ENCODE measurements around the gene RAB4B.

The RAB4B gene

DNA sequence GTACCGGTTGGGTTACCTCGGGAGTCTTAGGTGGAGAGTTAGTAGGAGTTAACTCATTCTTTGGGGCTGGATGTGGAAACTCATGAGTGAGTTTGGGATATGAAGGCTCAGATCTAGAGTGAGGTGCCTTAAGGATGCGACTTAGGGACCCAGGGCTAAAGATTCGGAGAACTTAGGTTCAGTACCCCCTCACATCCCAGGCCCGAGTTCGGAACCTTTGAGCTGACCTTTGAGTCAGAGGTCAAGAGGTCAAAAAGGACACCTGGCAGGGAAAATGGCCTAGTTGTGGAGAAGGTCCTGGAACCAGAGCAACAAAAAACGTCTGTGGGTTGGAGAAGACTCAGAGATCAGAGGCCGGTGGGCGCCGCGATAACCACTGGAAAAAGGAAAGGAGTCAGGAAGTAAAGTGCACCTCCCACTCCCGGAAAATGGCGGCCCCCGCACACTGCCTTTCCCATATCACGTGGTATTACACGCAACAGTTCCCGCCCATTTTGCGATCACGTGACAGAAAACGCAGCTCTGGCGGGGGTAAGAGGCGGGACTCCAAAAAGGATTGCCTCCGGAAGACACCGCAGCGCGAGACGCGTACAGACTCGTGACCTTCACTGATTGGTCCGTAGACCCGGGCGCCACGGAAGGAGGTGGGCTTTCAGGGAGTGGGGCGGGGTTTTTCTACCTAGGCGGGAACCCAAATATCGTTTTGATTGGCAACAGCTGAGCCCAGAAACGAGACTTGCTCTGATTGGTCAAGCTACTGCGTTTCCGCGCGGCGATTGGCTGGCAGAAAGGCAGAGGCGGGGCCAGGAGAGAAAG is 27.8 kb upstream of the RAB4B start, which contains the start of gene ACTMAP:
TSS of gene ACTMAP (minus strand) at position 420 of the 816 bp plus-strand sequence. CDS start 674 bp downstream, outside the sequence.
- no peaks in the 10 kb centered on the region for H3K27me3 Mint-ChIP-seq (ENCODE audit: low read depth)
- TF ChIP-seq, protein P1, sequence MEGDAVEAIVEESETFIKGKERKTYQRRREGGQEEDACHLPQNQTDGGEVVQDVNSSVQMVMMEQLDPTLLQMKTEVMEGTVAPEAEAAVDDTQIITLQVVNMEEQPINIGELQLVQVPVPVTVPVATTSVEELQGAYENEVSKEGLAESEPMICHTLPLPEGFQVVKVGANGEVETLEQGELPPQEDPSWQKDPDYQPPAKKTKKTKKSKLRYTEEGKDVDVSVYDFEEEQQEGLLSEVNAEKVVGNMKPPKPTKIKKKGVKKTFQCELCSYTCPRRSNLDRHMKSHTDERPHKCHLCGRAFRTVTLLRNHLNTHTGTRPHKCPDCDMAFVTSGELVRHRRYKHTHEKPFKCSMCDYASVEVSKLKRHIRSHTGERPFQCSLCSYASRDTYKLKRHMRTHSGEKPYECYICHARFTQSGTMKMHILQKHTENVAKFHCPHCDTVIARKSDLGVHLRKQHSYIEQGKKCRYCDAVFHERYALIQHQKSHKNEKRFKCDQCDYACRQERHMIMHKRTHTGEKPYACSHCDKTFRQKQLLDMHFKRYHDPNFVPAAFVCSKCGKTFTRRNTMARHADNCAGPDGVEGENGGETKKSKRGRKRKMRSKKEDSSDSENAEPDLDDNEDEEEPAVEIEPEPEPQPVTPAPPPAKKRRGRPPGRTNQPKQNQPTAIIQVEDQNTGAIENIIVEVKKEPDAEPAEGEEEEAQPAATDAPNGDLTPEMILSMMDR (IDR thresholded peaks at IDR 0.05; ENCODE audit: unreplicated experiment in 3 of 3), result no peak
- no peaks in the 10 kb centered on the region for H3K9me3 Mint-ChIP-seq
- peak within 1 kb of the TSS; percentile 90 to 98 (median 97) for H3K27ac Mint-ChIP-seq
- peaks cover 14% of the 10 kb centered on the region for H3K36me3 Mint-ChIP-seq (ENCODE audit: low read depth)
- peak within 1 kb of the TSS; percentile 95 to 99 (median 95) for H3K4me3 Mint-ChIP-seq
- H3K4me1 Mint-ChIP-seq, result peaks cover 31% of the 10 kb centered on the region

DNA sequence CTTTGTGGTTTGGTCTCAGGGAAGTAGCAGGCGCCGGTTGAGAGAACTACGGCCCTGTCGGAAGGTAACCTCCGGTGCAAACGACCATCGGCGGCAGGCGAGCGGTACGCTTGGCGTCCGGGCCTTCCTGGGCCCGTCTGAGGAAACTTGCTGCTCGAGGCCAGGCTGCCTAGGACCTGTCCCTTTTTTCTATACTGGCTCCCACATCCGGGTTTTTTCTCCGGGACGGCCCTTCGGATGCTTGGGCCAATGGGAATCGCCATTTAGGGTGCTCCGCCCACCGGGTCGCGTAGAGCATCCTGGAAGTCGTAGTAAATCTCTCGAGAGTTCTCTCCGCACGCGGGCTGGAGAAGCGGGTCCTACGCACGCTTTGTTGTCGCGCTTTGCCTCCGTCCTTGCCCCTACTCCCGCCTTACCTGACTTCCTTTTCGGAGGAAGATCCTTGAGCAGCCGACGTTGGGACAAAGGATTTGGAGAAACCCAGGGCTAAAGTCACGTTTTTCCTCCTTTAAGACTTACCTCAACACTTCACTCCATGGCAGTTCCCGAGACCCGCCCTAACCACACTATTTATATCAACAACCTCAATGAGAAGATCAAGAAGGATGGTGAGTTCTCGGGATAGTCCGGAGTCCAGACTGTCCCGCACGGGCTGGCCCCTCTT is 27.0 kb upstream of the RAB4B start, which contains the start of gene SNRPA:
TSS of gene SNRPA (plus strand) at position 330 of the 664 bp plus-strand sequence. CDS start at position 536, 206 bp downstream.
- Mint-ChIP-seq H3K27me3 (ENCODE audit: low read depth) (no peaks in the 10 kb centered on the region), H3K9me3 (no peaks in the 10 kb centered on the region), H3K36me3 (ENCODE audit: low read depth) (peaks cover 19% of the 10 kb centered on the region), H3K27ac (peak within 1 kb of the TSS; percentile 90 to 98 (median 97)), H3K4me3 (peak within 1 kb of the TSS; percentile 95 to 99 (median 95)), H3K4me1 (peaks cover 31% of the 10 kb centered on the region)
- TF ChIP-seq, protein P1 (IDR thresholded peaks at IDR 0.05; ENCODE audit: unreplicated experiment in 3 of 3), result no peak

DNA sequence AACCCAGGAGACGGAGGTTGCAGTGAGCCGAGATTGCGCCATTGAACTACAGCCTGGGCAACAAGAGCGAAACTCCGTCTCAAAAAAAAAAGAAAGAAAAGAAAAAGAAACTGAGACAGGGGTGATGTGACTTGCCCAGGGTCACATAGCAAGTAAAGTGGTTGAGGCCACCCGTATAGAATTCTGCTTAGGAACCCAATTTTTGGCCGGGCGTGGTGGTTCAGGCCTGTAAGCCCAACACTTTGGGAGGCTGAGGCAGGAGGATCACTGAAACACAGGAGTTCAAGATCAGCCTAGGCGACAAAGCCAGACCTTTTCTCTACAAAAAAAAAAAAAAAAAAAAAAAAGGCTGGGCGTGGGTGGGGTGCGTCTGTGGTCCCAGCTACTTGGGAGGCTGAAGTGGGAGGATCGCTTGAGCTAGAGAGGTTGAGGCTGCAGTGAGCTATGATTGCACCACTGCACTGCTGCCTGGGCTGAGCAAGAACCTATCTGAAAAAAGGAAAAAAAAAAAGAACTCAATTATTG is 25.7 kb upstream of the RAB4B start:
- H3K4me1 Mint-ChIP-seq, result peaks cover 31% of the 10 kb centered on the region
- peak overlapping the region; percentile 95 to 99 (median 95) for H3K4me3 Mint-ChIP-seq
- peaks cover 29% of the 10 kb centered on the region for H3K36me3 Mint-ChIP-seq (ENCODE audit: low read depth)
- H3K27me3 Mint-ChIP-seq (ENCODE audit: low read depth), result no peaks in the 10 kb centered on the region
- peak overlapping the region in 2 of 3 experiments; percentile 79 to 98 for H3K27ac Mint-ChIP-seq
- H3K9me3 Mint-ChIP-seq, result no peaks in the 10 kb centered on the region
- TF ChIP-seq, protein P1 (IDR thresholded peaks at IDR 0.05; ENCODE audit: unreplicated experiment in 3 of 3), result no peak

DNA sequence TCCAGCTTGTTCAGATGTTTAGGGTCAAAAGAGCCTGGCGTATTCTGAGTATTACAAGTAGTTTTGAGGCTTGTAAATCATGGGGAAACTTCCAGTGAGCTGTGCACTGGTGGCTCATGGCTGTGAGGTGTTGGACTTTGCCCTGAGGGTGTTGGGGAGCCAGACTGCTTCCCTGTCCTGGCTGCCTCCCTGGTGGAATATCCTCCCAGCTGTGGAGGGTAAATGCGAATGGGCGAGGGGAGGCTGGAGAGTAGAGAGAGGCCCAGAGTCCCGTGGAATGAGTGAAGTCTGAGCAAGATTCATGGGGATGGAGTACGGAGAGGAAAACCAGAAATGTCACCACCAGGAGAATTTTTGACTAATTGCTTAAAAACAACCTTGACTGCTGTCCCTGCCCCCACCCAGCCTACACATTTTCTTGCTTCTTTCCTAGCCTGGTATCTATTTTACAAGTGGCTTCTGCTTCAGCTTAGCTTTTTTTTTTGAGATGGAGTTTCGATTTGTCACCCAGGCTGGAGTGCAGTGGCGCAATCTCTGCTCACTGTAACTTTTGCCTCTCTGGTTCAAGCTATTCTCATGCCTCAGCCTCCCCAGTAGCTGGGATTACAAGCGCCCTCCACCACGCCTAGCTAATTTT is 23.3 kb upstream of the RAB4B start:
- Mint-ChIP-seq H3K27me3 (ENCODE audit: low read depth) (no peaks in the 10 kb centered on the region), H3K9me3 (no peaks in the 10 kb centered on the region), H3K4me1 (peaks cover 23% of the 10 kb centered on the region), H3K4me3 (peak overlapping the region; percentile 40 to 68 (median 49)), H3K36me3 (ENCODE audit: low read depth) (peaks cover 43% of the 10 kb centered on the region), H3K27ac (peak overlapping the region; percentile 74 to 91 (median 90))
- TF ChIP-seq, protein P1 (IDR thresholded peaks at IDR 0.05; ENCODE audit: unreplicated experiment in 3 of 3), result no peak

DNA sequence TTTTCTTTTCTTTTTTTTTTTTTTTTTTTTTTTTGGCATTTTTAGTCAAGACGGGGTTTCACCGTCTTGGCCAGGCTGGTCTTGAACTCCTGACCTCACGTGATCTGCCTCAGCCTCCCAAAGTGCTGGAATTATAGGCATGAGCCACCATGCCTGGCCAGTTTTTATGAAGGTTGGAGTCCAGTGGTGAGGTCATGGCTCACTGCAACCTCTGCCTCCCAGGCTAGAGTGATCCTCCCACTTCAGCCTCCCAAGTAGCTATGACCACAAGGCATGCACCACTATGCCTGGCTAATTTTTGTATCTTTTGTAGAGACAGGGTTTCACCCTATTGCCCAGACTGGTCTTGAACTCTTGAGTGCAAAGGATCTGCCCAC is 22.8 kb upstream of the RAB4B start:
- Mint-ChIP-seq H3K9me3 (no peaks in the 10 kb centered on the region), H3K36me3 (ENCODE audit: low read depth) (peaks cover 48% of the 10 kb centered on the region), H3K27me3 (ENCODE audit: low read depth) (no peaks in the 10 kb centered on the region), H3K4me3 (peak overlapping the region in 1 of 3 experiments; percentile 12), H3K27ac (no peak overlapping the region), H3K4me1 (peaks cover 18% of the 10 kb centered on the region)
- TF ChIP-seq, protein P1 (IDR thresholded peaks at IDR 0.05; ENCODE audit: unreplicated experiment in 3 of 3), result no peak
